OCI-LY7 (cell line): ENCODE data around the gene FOXD2. TPM values are rescaled to one million over a fixed set of nuclear protein-coding genes. Genes with fewer than 3 reads are reported as not detected.
"Not testable (repeated sequence)": the region's sequence is repeated elsewhere in the genome, so short reads cannot be mapped to it uniquely, and the experiment has no call there.

Experiments
- BruUV-seq: library from RNA; stranded (reverse); fragments of 400-500 nt; replicated peaks from 2 replicates; lab custom pipeline; 2021; lab: Mats Ljungman, UMichigan
- CTCF ChIA-PET: fragments of 300-600 bp; sonication (Branson Sonifier 250); formaldehyde crosslinking; loops from one replicate; lab custom pipeline; 2022; ENCODE audit warnings: antibody characterized with exemption; ENCODE audit not compliant: unreplicated experiment; lab: Charles Lee
- POLR2A ChIA-PET: fragments of 300-600 bp; sonication (Branson Sonifier 250); formaldehyde crosslinking; loops from one replicate; lab custom pipeline; 2022; ENCODE audit warnings: antibody characterized with exemption; lab: Charles Lee
- DNase-seq: peaks from one replicate; pipeline ENCODE4 v3.0.0-alpha.2; 2015; ENCODE audit warnings: low spot score
- H2AFZ ChIP-seq: fragments of 200-600 bp; sonication (generic), shearing (Covaris generic); 2 replicates; pipeline ENCODE4 v1.6.1; 2014; ENCODE audit warnings: mild to moderate bottlenecking, antibody characterized with exemption, low read length, moderate library complexity
- H3K27ac ChIP-seq: fragments of 200-600 bp; sonication (generic); 2 replicates; pipeline ENCODE4 v1.5.1; 2014; ENCODE audit warnings: mixed run types, low read depth, mild to moderate bottlenecking, moderate library complexity, low read length, inconsistent platforms; ENCODE audit not compliant: poor library complexity, severe bottlenecking
- H3K36me3 ChIP-seq: fragments of 200-600 bp; sonication (generic); 2 replicates; pipeline ENCODE4 v1.6.1; 2014; ENCODE audit warnings: mild to moderate bottlenecking, antibody characterized with exemption, low read length, moderate library complexity, mixed read lengths; ENCODE audit not compliant: insufficient read depth
- H3K4me1 ChIP-seq: fragments of 200-600 bp; sonication (generic); 2 replicates; pipeline ENCODE4 v1.5.1; 2014; ENCODE audit warnings: mild to moderate bottlenecking, low read length; ENCODE audit not compliant: insufficient read depth, poor library complexity, severe bottlenecking
- H3K4me2 ChIP-seq: fragments of 200-600 bp; sonication (generic); 2 replicates; pipeline ENCODE4 v1.6.1; 2014; ENCODE audit warnings: mild to moderate bottlenecking, low read length
- H3K4me3 ChIP-seq: fragments of 200-600 bp; sonication (generic); 2 replicates; pipeline ENCODE4 v1.5.1; 2014; ENCODE audit warnings: mild to moderate bottlenecking, low read depth, low read length; ENCODE audit not compliant: poor library complexity, severe bottlenecking
- H3K79me2 ChIP-seq: fragments of 200-600 bp; sonication (generic); 2 replicates; pipeline ENCODE4 v1.6.1; 2016; ENCODE audit warnings: low read depth, mild to moderate bottlenecking, low read length, moderate library complexity, mixed read lengths; ENCODE audit not compliant: insufficient read depth
- H3K9me2 ChIP-seq: fragments of 200-600 bp; sonication (generic); 2 replicates; pipeline ENCODE4 v1.6.1; 2016; ENCODE audit warnings: mild to moderate bottlenecking, low read length, mixed read lengths; ENCODE audit not compliant: insufficient read depth
- H3K9me3 ChIP-seq: fragments of 200-600 bp; sonication (generic); 2 replicates; pipeline ENCODE4 v1.6.1; 2014; ENCODE audit warnings: mild to moderate bottlenecking, mixed run types, low read length, mixed read lengths
- H4K20me1 ChIP-seq: fragments of 200-600 bp; sonication (generic); 2 replicates; pipeline ENCODE4 v1.6.1; 2014; ENCODE audit warnings: mild to moderate bottlenecking, antibody characterized with exemption, low read length, moderate library complexity, mixed read lengths; ENCODE audit not compliant: insufficient read depth
- EZH2phosphoT487 ChIP-seq: fragments of 200-600 bp; sonication (generic); IDR thresholded peaks from 2 replicates; pipeline ENCODE4 v1.6.1; 2018; ENCODE audit warnings: low read depth, borderline replicate concordance, mild to moderate bottlenecking, mixed run types, antibody characterized with exemption, low read length, moderate library complexity, mixed read lengths
- intact Hi-C: fragments of 100-400 bp; cut with micrococcal nuclease; formaldehyde crosslinking; loops from one replicate; pipeline ENCODE4 v1.10.0; 2022; ENCODE audit not compliant: unreplicated experiment
- total RNA-seq, 2 experiments: library from RNA; depleted of rRNA in 1 of 2; stranded (reverse); fragments of >200 nt in 1 of 2; shearing (Covaris generic) in 1 of 2; gene quantifications; 2 replicates each; pipeline ENCODE4 v1.2.3, GENCODE V29; 2014 to 2022
- TF ChIP-seq, protein P1 (sequence below): fragments of 200-600 bp; sonication (generic); conservative IDR thresholded peaks from 2 replicates; pipeline ENCODE4 v1.5.1; 2014; ENCODE audit warnings: mild to moderate bottlenecking, antibody characterized with exemption, low read length, moderate library complexity, mixed read lengths

Gene FOXD2
- total RNA-seq, 2 experiments from 2014 or later, result 0.49 to 0.76 TPM

DNA sequence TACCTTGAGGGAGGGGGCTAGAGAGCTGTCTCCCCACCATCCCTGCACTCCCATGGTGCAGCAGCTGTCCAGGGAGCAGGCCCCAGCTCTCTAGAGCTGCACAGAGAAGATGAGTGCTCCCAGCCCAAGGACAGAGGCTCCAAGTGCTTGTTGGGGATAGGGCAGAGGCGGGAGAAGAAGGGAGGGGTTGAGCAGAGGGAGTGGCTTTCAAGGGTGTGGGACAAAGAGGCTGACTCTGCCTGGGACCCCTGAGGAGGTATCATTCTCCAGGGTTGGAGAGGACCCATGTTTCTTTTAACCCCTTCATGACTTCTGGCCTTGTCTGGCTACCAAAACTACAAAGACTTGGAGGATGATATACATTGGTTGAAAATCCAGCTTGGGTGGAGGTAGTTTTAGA lies 14.6 kb downstream of the FOXD2 start:
- H3K36me3 ChIP-seq, result no peaks in the 10 kb centered on the region
- no peak for TF ChIP-seq EZH2phosphoT487
- TF ChIP-seq, protein P1, sequence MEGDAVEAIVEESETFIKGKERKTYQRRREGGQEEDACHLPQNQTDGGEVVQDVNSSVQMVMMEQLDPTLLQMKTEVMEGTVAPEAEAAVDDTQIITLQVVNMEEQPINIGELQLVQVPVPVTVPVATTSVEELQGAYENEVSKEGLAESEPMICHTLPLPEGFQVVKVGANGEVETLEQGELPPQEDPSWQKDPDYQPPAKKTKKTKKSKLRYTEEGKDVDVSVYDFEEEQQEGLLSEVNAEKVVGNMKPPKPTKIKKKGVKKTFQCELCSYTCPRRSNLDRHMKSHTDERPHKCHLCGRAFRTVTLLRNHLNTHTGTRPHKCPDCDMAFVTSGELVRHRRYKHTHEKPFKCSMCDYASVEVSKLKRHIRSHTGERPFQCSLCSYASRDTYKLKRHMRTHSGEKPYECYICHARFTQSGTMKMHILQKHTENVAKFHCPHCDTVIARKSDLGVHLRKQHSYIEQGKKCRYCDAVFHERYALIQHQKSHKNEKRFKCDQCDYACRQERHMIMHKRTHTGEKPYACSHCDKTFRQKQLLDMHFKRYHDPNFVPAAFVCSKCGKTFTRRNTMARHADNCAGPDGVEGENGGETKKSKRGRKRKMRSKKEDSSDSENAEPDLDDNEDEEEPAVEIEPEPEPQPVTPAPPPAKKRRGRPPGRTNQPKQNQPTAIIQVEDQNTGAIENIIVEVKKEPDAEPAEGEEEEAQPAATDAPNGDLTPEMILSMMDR, result no peak
- CTCF ChIA-PET, result no interaction called here
- no peaks in the 10 kb centered on the region for H3K9me2 ChIP-seq
- BruUV-seq, result no TSS peak
- intact Hi-C loops, result no loop called here
- no peak overlapping the region for H2AFZ ChIP-seq
- no peak for DNase-seq
- H3K9me3 ChIP-seq, result no peaks in the 10 kb centered on the region
- H3K4me2 ChIP-seq, result no peak overlapping the region
- H3K4me3 ChIP-seq, result no peak overlapping the region
- no peaks in the 10 kb centered on the region for H4K20me1 ChIP-seq
- no peak overlapping the region for H3K27ac ChIP-seq
- H3K79me2 ChIP-seq, result no peaks in the 10 kb centered on the region
- POLR2A ChIA-PET, result no interaction called here
- no peaks in the 10 kb centered on the region for H3K4me1 ChIP-seq

- intact Hi-C loops, H3K9me2 ChIP-seq, H3K79me2 ChIP-seq, H4K20me1 ChIP-seq, H3K4me2 ChIP-seq, BruUV-seq, H3K9me3 ChIP-seq, H3K36me3 ChIP-seq, H3K4me1 ChIP-seq, H2AFZ ChIP-seq, CTCF ChIA-PET, H3K27ac ChIP-seq, POLR2A ChIA-PET, H3K4me3 ChIP-seq: not testable (repeated sequence)
- peak; percentile 13 for DNase-seq
Measured at GRCh38 chr1:47453910-47454309, 16.1 kb downstream of the FOXD2 start.

DNA sequence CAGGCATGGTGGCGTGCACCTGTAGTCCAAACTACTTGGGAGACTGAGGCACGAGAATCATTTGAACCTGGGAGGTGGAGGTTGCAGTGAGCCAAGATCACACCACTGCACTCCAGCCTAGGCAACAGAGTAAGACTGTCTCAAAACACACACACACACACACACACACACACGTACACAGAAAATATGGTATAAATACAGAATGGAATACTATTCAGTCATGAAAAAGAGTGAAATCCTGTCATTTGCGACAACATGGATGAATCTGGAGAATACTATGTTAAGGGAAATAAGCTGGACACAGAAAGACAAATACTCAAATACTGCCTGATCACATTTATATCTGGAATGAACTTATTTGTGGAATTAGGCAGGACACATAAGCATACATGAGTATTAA lies 18.4 kb downstream of the FOXD2 start:
- TF ChIP-seq EZH2phosphoT487, result no peak
- TF ChIP-seq, protein P1, result no peak
- Histone ChIP-seq H3K4me3 (no peak overlapping the region), H2AFZ (no peak overlapping the region), H3K27ac (no peak overlapping the region), H3K36me3 (no peaks in the 10 kb centered on the region), H3K79me2 (no peaks in the 10 kb centered on the region), H4K20me1 (no peaks in the 10 kb centered on the region), H3K9me2 (no peaks in the 10 kb centered on the region), H3K4me2 (no peak overlapping the region), H3K9me3 (no peaks in the 10 kb centered on the region), H3K4me1 (no peaks in the 10 kb centered on the region)
- DNase-seq, result no peak
- BruUV-seq, result no TSS peak
- ChIA-PET POLR2A (no interaction called here), CTCF (no interaction called here)
- intact Hi-C loops, result no loop called here

DNA sequence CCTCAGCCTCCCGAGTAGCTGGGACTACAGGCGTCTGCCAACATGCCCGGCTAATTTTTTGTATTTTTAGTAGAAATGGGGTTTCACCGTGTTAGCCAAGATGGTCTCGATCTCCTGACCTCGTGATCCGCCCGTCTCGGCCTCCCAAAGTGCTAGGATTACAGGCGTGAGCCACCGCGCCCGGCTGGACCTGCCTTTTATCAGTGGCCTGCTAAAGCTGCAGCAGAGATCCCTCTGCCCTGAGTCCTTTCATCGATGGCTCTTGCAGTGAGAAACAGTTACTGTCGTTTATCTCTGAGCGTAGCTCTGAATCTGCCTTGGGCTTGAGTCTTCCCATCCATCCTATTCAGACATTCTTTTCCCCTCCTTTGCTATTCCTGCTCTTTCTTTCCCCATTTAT lies 19.7 kb downstream of the FOXD2 start:
- H2AFZ ChIP-seq, result not testable (repeated sequence)

More for the DNA sequence above, 19.7 kb downstream of the FOXD2 start:
- DNase-seq, H3K27ac ChIP-seq, H3K9me2 ChIP-seq, H3K4me2 ChIP-seq, H3K36me3 ChIP-seq, H4K20me1 ChIP-seq, H3K9me3 ChIP-seq, CTCF ChIA-PET, H3K4me1 ChIP-seq, H3K79me2 ChIP-seq, BruUV-seq, POLR2A ChIA-PET, intact Hi-C loops, H3K4me3 ChIP-seq: not testable (repeated sequence)
